ENCODE data around the gene WNT2.
A peak's percentile ranks its signal among the peaks of the same experiment; 100 is the strongest.

The WNT2 gene

GRCh38 chr7:117322741-117323304, at the start of gene WNT2:
Gene WNT2, minus strand, starts transcription at chr7:117323058. Its CDS starts 69 bp downstream, at chr7:117322989.
- no peak for DNase-seq (ENCODE audit: low spot score)

GRCh38 chr7:117372073-117372472, 49.2 kb upstream of the WNT2 start:
- no peak for DNase-seq (ENCODE audit: low spot score)

- DNase-seq (ENCODE audit: low spot score), result no peak
Measured at GRCh38 chr7:117364339-117365080, 41.7 kb upstream of the WNT2 start.

GRCh38 chr7:117362294-117362888, 39.5 kb upstream of the WNT2 start:
- DNase-seq (ENCODE audit: low spot score), result no peak

- no peak for DNase-seq (ENCODE audit: low spot score)
Measured at GRCh38 chr7:117350027-117350426, 27.2 kb upstream of the WNT2 start.

GRCh38 chr7:117349570-117349969, 26.7 kb upstream of the WNT2 start:
- no peak for DNase-seq (ENCODE audit: low spot score)

GRCh38 chr7:117347962-117348672, 25.3 kb upstream of the WNT2 start:
- DNase-seq (ENCODE audit: low spot score), result no peak

- no peak for DNase-seq (ENCODE audit: low spot score)
Measured at GRCh38 chr7:117347480-117347879, 24.6 kb upstream of the WNT2 start.

- DNase-seq (ENCODE audit: low spot score), result no peak
Measured at GRCh38 chr7:117346161-117346560, 23.3 kb upstream of the WNT2 start.

- no peak for DNase-seq (ENCODE audit: low spot score)
Measured at GRCh38 chr7:117338020-117338419, 15.2 kb upstream of the WNT2 start.

GRCh38 chr7:117333168-117333567, 10.3 kb upstream of the WNT2 start:
- DNase-seq (ENCODE audit: low spot score), result no peak

- no peak for DNase-seq (ENCODE audit: low spot score)
Measured at GRCh38 chr7:117332031-117332430, 9.2 kb upstream of the WNT2 start.

GRCh38 chr7:117325836-117326235, 3.0 kb upstream of the WNT2 start:
- DNase-seq (ENCODE audit: low spot score), result no peak

- no peak for DNase-seq (ENCODE audit: low spot score)
Measured at GRCh38 chr7:117324960-117325359, 2.1 kb upstream of the WNT2 start.

GRCh38 chr7:117323851-117324711, 1.2 kb upstream of the WNT2 start:
- DNase-seq (ENCODE audit: low spot score), result peak; percentile 21

- peak; percentile 24 for DNase-seq (ENCODE audit: low spot score)
Measured at GRCh38 chr7:117323305-117323850, 520 bp upstream of the WNT2 start.

GRCh38 chr7:117320523-117320922, 2.3 kb downstream of the WNT2 start:
- no peak for DNase-seq (ENCODE audit: low spot score)

GRCh38 chr7:117319181-117319580, 3.7 kb downstream of the WNT2 start:
- DNase-seq (ENCODE audit: low spot score), result no peak

GRCh38 chr7:117313582-117313981, 9.3 kb downstream of the WNT2 start:
- DNase-seq (ENCODE audit: low spot score), result no peak

GRCh38 chr7:117312593-117313580, 10.0 kb downstream of the WNT2 start:
- DNase-seq (ENCODE audit: low spot score), result no peak
